Ishikawa (cell line): ENCODE data around the gene DNAJA3.

ENCODE experiments used
- EP300 ChIP-seq: IDR thresholded peaks from 2 replicates; pipeline ENCODE4 v1.6.1; 2012; ENCODE audit warnings: borderline replicate concordance
- MAX ChIP-seq: IDR thresholded peaks from 2 replicates; pipeline ENCODE4 v1.6.1; 2012
- TCF12 ChIP-seq: IDR thresholded peaks from 2 replicates; pipeline ENCODE4 v1.6.1; 2012; ENCODE audit warnings: low read depth
- TEAD4 ChIP-seq: IDR thresholded peaks from 2 replicates; pipeline ENCODE4 v1.6.1; 2012

GRCh38 chr16:4408323-4408690 lies 17.4 kb upstream of the DNAJA3 start:
- TF ChIP-seq TEAD4 = no peak
- no peak for TF ChIP-seq MAX
- TF ChIP-seq EP300 = no peak
- no peak for TF ChIP-seq TCF12
